Prostate gland (tissue), 2 donors: ENCODE results near the gene OTUD6A.

Experiments
- CTCF ChIP-seq, 4 experiments: fragments of 200-600 bp in 2 of 4; fragments of 450-650 bp in 2 of 4; sonication (generic) in 2 of 4; IDR thresholded peaks; 1 replicate in 3 of 4; 2 replicates in 1 of 4; pipeline ENCODE4 v1.5.1; 2016 to 2019; ENCODE audit warnings: antibody characterized with exemption in 4 of 4, mild to moderate bottlenecking in 2 of 4, moderate library complexity in 2 of 4
- POLR2A ChIP-seq: fragments of 450-650 bp; IDR thresholded peaks from one replicate; pipeline ENCODE4 v1.6.1; 2016; ENCODE audit warnings: antibody characterized with exemption, mild to moderate bottlenecking
- POLR2AphosphoS5 ChIP-seq: sonication (generic); formaldehyde crosslinking; IDR thresholded peaks from one replicate; pipeline ENCODE4 v1.6.1; 2017; ENCODE audit warnings: antibody characterized with exemption

GRCh38 chrX:70084592-70085240, 22.5 kb downstream of the OTUD6A start:
- TF ChIP-seq CTCF (IDR thresholded peaks at IDR 0.05): no peak
- no peak for TF ChIP-seq POLR2AphosphoS5
- no peak for TF ChIP-seq POLR2A
